Sigmoid colon (tissue), 7 donors: ENCODE measurements around the gene SH3TC1. TPM values are rescaled to one million over a fixed set of nuclear protein-coding genes. Genes with fewer than 3 reads are reported as not detected.

Source experiments
- DNase-seq: peaks from one replicate; pipeline ENCODE4 v3.0.0-alpha.2; 2019
- H3K27ac ChIP-seq, 4 donors: fragments of 200-600 bp; sonication (generic); one replicate each; pipeline ENCODE4 v1.5.1; 2016 to 2019; ENCODE audit warnings: mild to moderate bottlenecking in 1 of 4
- H3K27me3 ChIP-seq, 3 donors: fragments of 200-600 bp; sonication (generic); one replicate each; pipeline ENCODE4 v1.5.1; 2019; ENCODE audit warnings: mild to moderate bottlenecking in 1 of 3
- H3K36me3 ChIP-seq, 4 donors: fragments of 200-600 bp; sonication (generic); one replicate each; pipeline ENCODE4 v1.5.1; 2016 to 2019
- H3K4me1 ChIP-seq, 4 donors: fragments of 200-600 bp; sonication (generic); one replicate each; pipeline ENCODE4 v1.5.1; 2017 to 2019
- H3K4me3 ChIP-seq, 4 donors: fragments of 200-600 bp; sonication (generic); one replicate each; pipeline ENCODE4 v1.5.1; 2017 to 2019; ENCODE audit warnings: mild to moderate bottlenecking in 2 of 4, moderate library complexity in 1 of 4
- H3K9me3 ChIP-seq, 4 donors: fragments of 200-600 bp in 3 of 4; sonication (generic) in 3 of 4; one replicate each; pipeline versions ENCODE4 v1.5.1 to v1.6.1; 2013 to 2019
- CTCF ChIP-seq, 4 experiments: fragments of 450-650 bp in 3 of 4; fragments of 200-600 bp in 1 of 4; IDR thresholded peaks; one replicate each; pipeline ENCODE4 v1.5.1; 2016 to 2019; ENCODE audit warnings: antibody characterized with exemption in 4 of 4, mild to moderate bottlenecking in 3 of 4, moderate library complexity in 2 of 4
- EP300 ChIP-seq, 4 donors: sonication (generic); formaldehyde crosslinking; IDR thresholded peaks; one replicate each; pipeline ENCODE4 v1.6.1; 2017; ENCODE audit warnings: antibody characterized with exemption in 4 of 4
- POLR2A ChIP-seq, 2 donors: fragments of 450-650 bp; IDR thresholded peaks; one replicate each; pipeline ENCODE4 v1.6.1; 2016; ENCODE audit warnings: antibody characterized with exemption in 2 of 2, mild to moderate bottlenecking in 2 of 2, moderate library complexity in 2 of 2
- POLR2AphosphoS5 ChIP-seq, 4 donors: sonication (generic); formaldehyde crosslinking; IDR thresholded peaks; one replicate each; pipeline ENCODE4 v1.6.1; 2017; ENCODE audit warnings: antibody characterized with exemption in 4 of 4
- WGBS, 2 donors: extraction: QIAGEN DNeasy Blood & Tissue Kit; methylation state at CpG; one replicate each; pipeline ENCODE4 v1.1.7; 2013; 5-methylcytosine and 5-hydroxymethylcytosine counted together
- intact Hi-C: fragments of 100-400 bp; cut with DNase I; formaldehyde crosslinking; loops from one replicate; pipeline ENCODE4 v1.15.1; 2023
- polyA plus RNA-seq, 3 donors: library from polyadenylated mRNA; stranded (reverse); fragments of 200-250 nt; gene quantifications; one replicate each; pipeline ENCODE4 v1.2.3, GENCODE V29; 2013
- total RNA-seq, 4 donors: library from RNA; depleted of rRNA; stranded (reverse); fragments of >200 nt; gene quantifications; one replicate each; pipeline ENCODE4 v1.1.0, GENCODE V29; 2016
- donor health status: healthy with polysubstance abuse.
- donor health status: Bipolar disorder and iron deficiency.
- donor health status: healthy.

SH3TC1 gene
- total and polyA plus RNA-seq, 7 donors = 3.0 to 24.4 (median 7.8) TPM

GRCh38 chr4:8185930-8186329 is 13.2 kb upstream of the SH3TC1 start:
- peaks cover 0 to 6% (median 0%) of the 10 kb centered on the region in 4 donors for H3K4me1 ChIP-seq

GRCh38 chr4:8188085-8188484 is 11.0 kb upstream of the SH3TC1 start:
- Histone ChIP-seq H3K4me3 (no peak overlapping the region), H3K36me3 (no peaks in the 10 kb centered on the region), H3K27me3 (peaks cover 0 to 5% (median 0%) of the 10 kb centered on the region in 3 donors), H3K4me1 (peaks cover 0 to 8% (median 0%) of the 10 kb centered on the region in 4 donors), H3K9me3 (no peaks in the 10 kb centered on the region), H3K27ac (no peak overlapping the region)
- WGBS, 2 donors = 58 to 87% methylated on average over 12 of the region's 12 CpGs
- intact Hi-C loops = no loop called here
- no peak for DNase-seq
- no peak for TF ChIP-seq CTCF (IDR thresholded peaks at IDR 0.05)
- no peak for TF ChIP-seq POLR2AphosphoS5 (IDR thresholded peaks at IDR 0.05)
- no peak for TF ChIP-seq POLR2A (IDR thresholded peaks at IDR 0.05)

More at GRCh38 chr4:8185930-8186329, 13.2 kb upstream of the SH3TC1 start:
- Histone ChIP-seq H3K4me3 (no peak overlapping the region), H3K36me3 (no peaks in the 10 kb centered on the region), H3K27ac (no peak overlapping the region), H3K9me3 (no peaks in the 10 kb centered on the region), H3K27me3 (peaks cover 0 to 5% (median 0%) of the 10 kb centered on the region in 3 donors)
- DNase-seq = no peak
- intact Hi-C loops = no loop called here
- TF ChIP-seq EP300 (IDR thresholded peaks at IDR 0.05) (no peak), CTCF (IDR thresholded peaks at IDR 0.05) (no peak), POLR2AphosphoS5 (IDR thresholded peaks at IDR 0.05) (no peak), POLR2A (IDR thresholded peaks at IDR 0.05) (no peak)
- 79 to 91% methylated on average over 9 of the region's 9 CpGs for WGBS, 2 donors

GRCh38 chr4:8188743-8189550 is 10.1 kb upstream of the SH3TC1 start:
- intact Hi-C loops = no loop called here
- Histone ChIP-seq H3K36me3 (no peaks in the 10 kb centered on the region), H3K27me3 (peaks cover 0 to 5% (median 0%) of the 10 kb centered on the region in 3 donors), H3K27ac (no peak overlapping the region), H3K9me3 (no peaks in the 10 kb centered on the region), H3K4me3 (no peak overlapping the region), H3K4me1 (peaks cover 0 to 5% (median 0%) of the 10 kb centered on the region in 4 donors)
- WGBS, 2 donors = 39 to 78% methylated on average over 29 of the region's 29 CpGs
- DNase-seq = no peak
- TF ChIP-seq POLR2A (IDR thresholded peaks at IDR 0.05) (no peak), CTCF (IDR thresholded peaks at IDR 0.05) (no peak), EP300 (IDR thresholded peaks at IDR 0.05) (no peak), POLR2AphosphoS5 (IDR thresholded peaks at IDR 0.05) (no peak)

GRCh38 chr4:8189551-8190466 is 9.3 kb upstream of the SH3TC1 start:
- Histone ChIP-seq H3K9me3 (no peaks in the 10 kb centered on the region), H3K27me3 (peaks cover 0 to 5% (median 0%) of the 10 kb centered on the region in 3 donors), H3K4me1 (peaks cover 0 to 5% (median 0%) of the 10 kb centered on the region in 4 donors), H3K36me3 (no peaks in the 10 kb centered on the region), H3K4me3 (no peak overlapping the region), H3K27ac (peak overlapping the region; percentile 56 to 79 (median 63))
- TF ChIP-seq EP300 (IDR thresholded peaks at IDR 0.05) (no peak), POLR2A (IDR thresholded peaks at IDR 0.05) (no peak)
- DNase-seq = no peak
- WGBS, 2 donors = 83 to 86% methylated on average over 26 of the region's 26 CpGs
- intact Hi-C loops = no loop called here
